M059J (cell line): ENCODE measurements around the gene PTPRT. TPM values are rescaled to one million over a fixed set of nuclear protein-coding genes. Genes with fewer than 3 reads are reported as not detected.

Experiments
- DNase-seq: peaks from one replicate; pipeline ENCODE4 v3.0.0-alpha.2; 2012; ENCODE audit warnings: low read depth
- total RNA-seq: library from RNA; depleted of rRNA; stranded (reverse); fragments of >200 nt; shearing (Covaris generic); gene quantifications from 2 replicates; pipeline ENCODE4 v1.2.3, GENCODE V29; 2014

Gene PTPRT
- total RNA-seq, 1 experiment from 2014 or later = not detected

GRCh38 chr20:42472198-42472597 is 717.5 kb downstream of the PTPRT start:
- no peak for DNase-seq

- DNase-seq = no peak
Measured at GRCh38 chr20:42461965-42462593, 727.6 kb downstream of the PTPRT start.

- no peak for DNase-seq
Measured at GRCh38 chr20:42461291-42461690, 728.4 kb downstream of the PTPRT start.

GRCh38 chr20:42447270-42447669 is 742.4 kb downstream of the PTPRT start:
- DNase-seq = no peak

- no peak for DNase-seq
Measured at GRCh38 chr20:42444799-42445198, 744.9 kb downstream of the PTPRT start.

GRCh38 chr20:42443200-42443599 is 746.5 kb downstream of the PTPRT start:
- DNase-seq = no peak

GRCh38 chr20:42442716-42443115 is 747.0 kb downstream of the PTPRT start:
- no peak for DNase-seq

- no peak for DNase-seq
Measured at GRCh38 chr20:42441864-42442331, 747.8 kb downstream of the PTPRT start.

- DNase-seq = no peak
Measured at GRCh38 chr20:42441196-42441863, 748.4 kb downstream of the PTPRT start.

GRCh38 chr20:42435230-42435629 is 754.5 kb downstream of the PTPRT start:
- no peak for DNase-seq

GRCh38 chr20:42432496-42433334 is 757.0 kb downstream of the PTPRT start:
- no peak for DNase-seq

GRCh38 chr20:42430598-42430997 is 759.1 kb downstream of the PTPRT start:
- DNase-seq = no peak

- no peak for DNase-seq
Measured at GRCh38 chr20:42429761-42430458, 759.8 kb downstream of the PTPRT start.

GRCh38 chr20:42419814-42420532 is 769.7 kb downstream of the PTPRT start:
- DNase-seq = no peak

GRCh38 chr20:42406826-42407225 is 782.9 kb downstream of the PTPRT start:
- DNase-seq = no peak

GRCh38 chr20:42402455-42402854 is 787.3 kb downstream of the PTPRT start:
- no peak for DNase-seq

GRCh38 chr20:42401613-42402012 is 788.1 kb downstream of the PTPRT start:
- DNase-seq = no peak

GRCh38 chr20:42399802-42400201 is 789.9 kb downstream of the PTPRT start:
- no peak for DNase-seq

- no peak for DNase-seq
Measured at GRCh38 chr20:42392442-42392841, 797.3 kb downstream of the PTPRT start.

- DNase-seq = no peak
Measured at GRCh38 chr20:42391807-42392206, 797.9 kb downstream of the PTPRT start.

GRCh38 chr20:42380287-42380686 is 809.4 kb downstream of the PTPRT start:
- DNase-seq = no peak
